Muscle of arm (tissue), 12 donors: ENCODE results near the gene KCNN1. TPM values are rescaled to one million over a fixed set of nuclear protein-coding genes. Genes with fewer than 3 reads are reported as not detected.
A peak's percentile ranks its signal among the peaks of the same experiment; 100 is the strongest.
"Not testable (repeated sequence)": the region's sequence is repeated elsewhere in the genome, so short reads cannot be mapped to it uniquely, and the experiment has no call there.

Experiments
- DNase-seq: peaks from one replicate; pipeline ENCODE4 v3.0.0-alpha.2; 2013
- polyA plus RNA-seq, 12 donors: library from polyadenylated mRNA; unstranded; fragments of 120-200 nt; gene quantifications; one replicate each; pipeline ENCODE4 v1.2.1, GENCODE V29; 2013; ENCODE audit not compliant: insufficient read length in 12 of 12

KCNN1 gene
- polyA plus RNA-seq, 12 donors, result 0.56 to 6.9 (median 1.0) TPM; not detected in 2

- DNase-seq, result no peak
Observed at GRCh38 chr19:17999684-18000479, 33.0 kb downstream of the KCNN1 start.

GRCh38 chr19:18000480-18000914 lies 33.6 kb downstream of the KCNN1 start:
- no peak for DNase-seq

DNA sequence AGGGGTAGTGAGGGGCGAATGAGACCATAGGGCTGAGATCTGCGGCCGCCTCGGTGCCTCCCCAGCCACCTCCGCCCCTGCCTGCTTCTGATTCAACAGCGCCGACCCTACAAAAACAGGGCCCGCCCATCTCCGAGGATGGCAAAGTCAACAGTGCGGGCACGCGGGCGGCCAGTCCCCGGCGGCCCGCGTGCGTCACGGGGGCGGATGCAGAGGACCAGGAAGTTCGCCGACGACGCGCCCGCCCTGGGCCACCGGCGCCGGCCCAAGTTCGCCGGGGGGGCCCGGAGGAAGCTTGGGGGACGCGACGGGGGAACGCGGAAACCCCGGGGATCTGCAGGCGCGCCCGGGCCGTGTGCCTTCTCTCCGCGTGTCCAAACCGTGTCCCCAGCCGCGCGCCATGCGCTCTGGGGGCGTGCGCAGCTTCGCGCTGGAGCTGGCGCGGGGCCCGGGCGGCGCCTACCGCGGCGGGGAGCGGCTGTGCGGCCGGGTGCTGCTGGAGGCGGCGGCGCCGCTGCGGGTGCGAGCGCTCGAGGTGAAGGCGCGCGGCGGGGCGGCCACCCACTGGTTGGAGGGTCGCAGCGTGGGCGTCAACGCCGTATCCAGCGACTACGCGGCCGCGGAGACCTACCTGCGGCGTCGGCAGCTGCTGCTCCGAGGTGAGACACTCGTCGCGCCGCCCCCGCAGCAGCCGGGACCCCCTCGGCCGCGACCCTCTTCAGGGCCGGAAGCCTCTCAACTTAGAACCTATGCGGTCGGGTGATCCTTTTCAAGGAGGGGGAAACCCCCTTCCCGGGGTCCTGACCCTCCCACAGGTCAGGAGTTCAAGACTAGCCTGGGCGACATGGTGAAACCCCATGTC lies 34.2 kb downstream of the KCNN1 start:
- peak; percentile 66 for DNase-seq

DNA sequence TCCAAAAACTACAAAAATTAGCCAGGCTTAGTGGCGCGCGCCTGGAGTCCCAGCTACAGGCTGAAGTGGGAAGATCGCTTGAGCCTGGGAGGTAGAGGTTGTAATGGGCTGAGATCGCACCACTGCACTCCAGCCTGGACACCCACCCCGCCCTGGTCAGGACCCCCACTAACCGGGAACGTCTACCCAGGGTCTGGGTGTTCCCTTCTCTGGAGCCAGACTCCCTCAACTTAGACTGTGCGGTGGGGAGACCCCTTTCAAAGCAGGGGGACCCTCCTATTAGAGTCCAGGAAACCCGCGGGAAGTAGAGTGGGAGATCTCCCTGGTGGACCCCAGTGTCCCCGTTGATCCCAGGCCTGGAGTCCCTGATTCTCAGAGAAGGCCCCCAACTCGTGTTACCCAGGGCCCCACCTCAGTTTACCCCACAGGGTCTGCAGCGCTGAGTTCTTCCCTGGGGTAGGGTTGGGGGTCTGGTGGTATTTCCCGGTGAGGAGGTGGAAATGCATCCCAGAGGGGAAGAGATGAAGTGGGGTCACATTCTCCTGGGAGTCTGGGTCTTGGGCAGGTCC lies 35.0 kb downstream of the KCNN1 start:
- no peak for DNase-seq

DNA sequence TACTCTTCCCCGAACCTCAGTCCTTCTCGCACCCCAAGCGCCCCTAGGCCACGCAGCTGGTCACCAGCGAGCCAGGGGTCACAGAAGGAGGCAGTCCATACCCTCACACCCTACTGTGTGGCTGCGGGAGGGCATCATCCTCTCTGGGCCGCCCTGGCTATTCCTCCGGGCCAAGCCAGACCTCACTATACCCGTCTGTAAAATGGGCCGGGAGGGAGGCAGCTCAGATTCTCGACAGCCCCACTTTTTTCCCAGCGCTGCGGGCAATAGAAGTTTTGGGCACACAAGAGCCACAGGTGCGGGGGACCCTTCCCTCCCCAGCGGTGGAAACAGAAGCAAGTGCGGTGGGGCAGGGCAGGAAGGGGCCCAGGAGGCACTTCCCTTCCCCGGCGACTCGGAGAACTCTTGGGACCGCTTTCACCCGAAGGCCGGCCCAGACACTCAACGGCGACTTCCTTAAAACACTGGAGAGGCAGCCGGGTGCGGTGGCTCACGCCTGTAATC lies 35.5 kb downstream of the KCNN1 start:
- DNase-seq, result no peak

DNA sequence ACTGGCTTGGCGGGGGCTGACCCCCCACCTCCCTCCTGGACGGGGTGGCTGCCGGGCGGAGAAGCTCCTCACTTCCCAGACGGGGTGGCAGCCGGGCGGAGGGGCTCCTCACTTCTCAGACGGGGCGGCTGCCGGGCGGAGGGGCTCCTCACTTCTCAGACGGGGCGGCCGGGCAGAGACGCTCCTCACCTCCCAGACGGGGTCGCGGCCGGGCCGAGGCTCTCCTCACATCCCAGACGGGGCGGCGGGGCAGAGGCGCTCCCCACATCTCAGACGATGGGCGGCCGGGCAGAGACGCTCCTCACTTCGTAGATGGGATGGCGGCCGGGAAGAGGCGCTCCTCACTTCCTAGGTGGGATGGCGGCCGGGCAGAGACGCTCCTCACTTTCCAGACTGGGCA lies 38.8 kb downstream of the KCNN1 start:
- not testable (repeated sequence) for DNase-seq

- peak; percentile 89 for DNase-seq
Observed at GRCh38 chr19:18007044-18007916, 40.4 kb downstream of the KCNN1 start.

DNA sequence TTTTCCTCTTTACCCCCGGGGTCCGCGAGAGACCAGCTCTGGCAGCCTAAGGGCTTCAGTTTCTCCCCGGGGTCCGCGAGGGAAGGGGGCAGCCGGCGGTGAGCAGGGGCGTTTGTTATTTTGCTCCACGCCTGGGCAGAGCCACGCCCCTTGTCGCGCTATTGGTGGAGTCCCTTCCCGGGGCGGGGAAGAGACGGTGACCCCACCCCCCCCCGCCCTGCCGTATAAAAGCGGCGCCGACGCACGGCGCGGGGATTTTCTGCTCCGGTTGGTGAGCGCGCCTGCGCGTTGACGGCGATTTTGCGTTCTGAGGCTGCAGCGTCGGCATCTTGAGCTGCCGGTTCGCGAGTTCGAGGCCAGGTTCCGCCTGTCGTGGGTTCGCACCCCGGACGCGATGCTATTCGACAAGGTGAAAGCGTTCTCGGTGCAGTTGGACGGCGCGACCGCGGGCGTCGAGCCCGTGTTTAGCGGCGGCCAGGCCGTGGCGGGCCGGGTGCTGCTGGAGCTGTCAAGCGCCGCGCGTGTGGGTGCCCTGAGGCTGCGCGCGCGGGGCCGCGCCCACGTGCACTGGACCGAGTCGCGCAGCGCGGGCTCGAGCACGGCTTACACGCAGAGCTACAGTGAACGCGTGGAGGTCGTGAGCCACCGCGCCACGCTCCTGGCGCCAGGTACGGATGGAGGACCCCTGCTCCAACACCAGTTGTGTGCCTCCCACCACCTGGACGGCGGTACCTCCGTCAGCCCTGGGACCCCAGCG lies 41.2 kb downstream of the KCNN1 start, which contains the start of gene ARRDC2:
ARRDC2 (plus strand) TSS at position 254 of the 757 bp plus-strand sequence; CDS start at position 395, 141 bp downstream.
- peak; percentile 95 for DNase-seq

GRCh38 chr19:18008814-18009213 lies 41.9 kb downstream of the KCNN1 start:
- DNase-seq, result no peak

DNA sequence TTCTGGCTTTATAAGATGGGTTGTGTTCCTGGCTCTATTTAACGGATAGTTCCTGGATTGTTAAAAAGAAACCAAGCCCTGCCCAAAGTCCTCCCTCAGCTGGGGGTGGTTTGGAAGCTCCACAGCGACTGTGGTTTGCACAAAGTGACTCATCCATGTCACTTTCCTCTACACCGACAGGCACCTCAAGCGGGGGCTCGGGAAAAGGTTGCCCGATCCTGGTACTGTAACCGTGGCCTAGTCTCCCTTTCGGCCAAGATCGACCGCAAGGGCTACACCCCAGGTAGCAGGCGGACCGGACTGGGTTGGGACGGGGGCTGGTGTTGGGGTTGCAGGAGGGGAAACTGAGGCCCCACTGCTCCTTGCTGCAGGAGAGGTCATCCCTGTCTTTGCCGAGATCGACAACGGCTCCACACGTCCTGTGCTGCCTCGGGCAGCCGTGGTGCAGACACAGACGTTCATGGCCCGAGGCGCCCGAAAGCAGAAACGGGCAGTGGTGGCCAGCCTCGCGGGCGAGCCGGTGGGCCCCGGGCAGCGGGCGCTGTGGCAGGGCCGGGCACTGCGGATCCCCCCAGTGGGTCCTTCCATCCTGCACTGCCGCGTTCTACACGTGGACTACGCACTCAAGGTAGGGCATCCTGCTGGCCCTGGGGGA lies 42.6 kb downstream of the KCNN1 start:
- no peak for DNase-seq

- DNase-seq, result no peak
Observed at GRCh38 chr19:18010149-18010548, 43.2 kb downstream of the KCNN1 start.

DNA sequence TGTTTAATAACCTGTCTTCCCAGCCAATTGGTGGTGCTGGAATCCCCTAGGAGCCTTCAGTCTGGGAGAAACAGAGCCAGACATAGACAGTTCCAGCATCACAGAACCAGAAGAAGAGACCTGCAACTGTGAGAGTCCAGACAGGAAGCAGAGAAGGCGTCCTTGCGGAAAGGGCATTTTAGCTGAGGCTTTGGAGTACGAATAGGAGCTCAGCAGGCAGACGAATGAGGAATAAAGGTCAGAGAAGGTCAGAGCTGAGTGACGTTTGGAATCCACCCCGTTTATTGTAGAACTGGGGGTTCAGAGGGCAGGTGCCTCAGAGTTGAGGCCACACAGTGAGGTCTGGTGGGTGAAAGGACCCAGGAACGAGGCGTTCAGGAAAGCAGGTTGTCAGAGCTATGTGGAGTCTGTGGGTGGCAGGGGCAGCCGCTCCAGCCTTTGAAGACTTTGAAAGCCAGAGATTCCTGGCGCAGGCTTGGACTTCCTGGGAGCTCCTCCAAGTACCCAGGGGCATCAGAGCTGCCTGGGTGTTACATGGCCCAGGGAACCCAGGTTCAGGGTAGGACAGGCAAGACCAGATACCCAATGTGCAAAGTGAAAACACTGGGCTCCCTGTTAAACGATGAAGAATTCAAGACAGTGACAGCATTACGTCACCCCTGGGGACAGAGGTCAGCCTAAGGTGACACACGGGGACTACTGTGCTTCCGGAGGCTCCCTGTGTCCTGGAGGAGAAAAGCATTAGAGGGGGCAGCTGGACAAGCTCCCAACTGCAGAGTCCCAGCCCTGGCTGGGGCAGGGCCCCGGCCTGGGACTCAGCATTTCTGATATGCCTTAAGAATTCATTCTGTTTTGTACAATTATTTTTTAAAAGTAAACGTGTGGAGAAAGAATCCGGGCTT lies 46.6 kb downstream of the KCNN1 start:
- no peak for DNase-seq

GRCh38 chr19:18014197-18014596 lies 47.3 kb downstream of the KCNN1 start:
- no peak for DNase-seq

- no peak for DNase-seq
Observed at GRCh38 chr19:18016209-18016910, 49.5 kb downstream of the KCNN1 start.

DNA sequence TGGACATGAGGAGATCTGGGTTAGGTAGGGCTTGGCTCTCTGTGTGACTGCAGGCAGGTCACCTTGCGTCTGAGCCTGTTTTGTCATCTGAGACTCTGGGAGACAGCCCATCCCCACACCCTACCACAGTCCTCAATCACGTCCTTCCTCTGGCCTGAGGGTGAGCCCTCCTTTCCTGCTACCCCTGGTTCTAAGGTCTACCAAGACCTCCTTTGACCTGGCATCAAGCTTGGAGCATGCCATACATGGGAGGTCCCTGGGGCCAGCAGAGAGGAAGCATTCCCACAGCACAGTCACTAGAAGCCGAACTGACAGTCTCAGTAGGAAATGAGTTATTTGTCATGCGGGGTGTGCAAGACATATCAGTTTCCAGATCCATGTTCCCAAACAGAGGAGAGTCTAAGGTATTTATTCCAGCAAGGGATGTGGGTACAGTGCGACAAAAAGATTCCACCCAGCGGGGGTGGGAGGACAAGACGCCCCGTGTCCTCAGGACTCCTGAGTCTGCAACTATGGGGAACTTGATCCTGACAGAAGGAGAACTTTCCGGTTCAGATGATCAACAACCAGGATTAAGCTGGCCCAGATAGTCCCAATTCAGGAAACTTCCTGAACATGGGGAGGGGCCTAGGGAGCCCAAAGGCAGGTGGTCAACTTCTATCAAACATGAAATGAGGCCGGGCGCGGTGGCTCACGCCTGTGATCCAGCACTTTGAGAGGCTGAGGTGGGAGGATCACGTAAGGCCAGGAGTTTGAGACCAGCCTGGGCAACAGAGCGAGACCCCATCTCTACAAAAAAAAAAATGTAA lies 50.6 kb downstream of the KCNN1 start:
- DNase-seq, result no peak

- no peak for DNase-seq
Observed at GRCh38 chr19:18020212-18021085, 53.5 kb downstream of the KCNN1 start.
